HG03039 (cell line): ENCODE measurements around the gene MBNL1.
"Not testable (repeated sequence)": the region's sequence is repeated elsewhere in the genome, so short reads cannot be mapped to it uniquely, and the experiment has no call there.

Experiments
- ATAC-seq: cut with Tn5 transposase; IDR thresholded peaks from one replicate; pipeline ENCODE4 v1.9.1; 2021; ENCODE audit warnings: mild to moderate bottlenecking, moderate library complexity; ENCODE audit not compliant: unreplicated experiment

MBNL1 gene

GRCh38 chr3:152436707-152437590 is 168.2 kb downstream of the MBNL1 start:
- ATAC-seq = no peak

- no peak for ATAC-seq
These were observed 169.5 kb downstream of the MBNL1 start for GRCh38 chr3:152438181-152438580.

GRCh38 chr3:152438706-152439105 is 170.0 kb downstream of the MBNL1 start:
- no peak for ATAC-seq

GRCh38 chr3:152440243-152440642 is 171.5 kb downstream of the MBNL1 start:
- ATAC-seq = not testable (repeated sequence)

- ATAC-seq = no peak
These were observed 174.7 kb downstream of the MBNL1 start for GRCh38 chr3:152443212-152444023.

- ATAC-seq = no peak
These were observed 175.4 kb downstream of the MBNL1 start for GRCh38 chr3:152444029-152444641.

- no peak for ATAC-seq
These were observed 176.5 kb downstream of the MBNL1 start for GRCh38 chr3:152445212-152445611.

- ATAC-seq = no peak
These were observed 177.8 kb downstream of the MBNL1 start for GRCh38 chr3:152446495-152446894.

GRCh38 chr3:152447511-152447910 is 178.8 kb downstream of the MBNL1 start:
- no peak for ATAC-seq

- no peak for ATAC-seq
These were observed 179.4 kb downstream of the MBNL1 start for GRCh38 chr3:152448091-152448490.

GRCh38 chr3:152452318-152452717 is 183.6 kb downstream of the MBNL1 start:
- no peak for ATAC-seq

GRCh38 chr3:152454076-152454875 is 185.5 kb downstream of the MBNL1 start:
- no peak for ATAC-seq

GRCh38 chr3:152455989-152456388 is 187.3 kb downstream of the MBNL1 start:
- ATAC-seq = no peak

GRCh38 chr3:152457500-152458375 is 189.0 kb downstream of the MBNL1 start:
- no peak for ATAC-seq

GRCh38 chr3:152458376-152459117 is 189.8 kb downstream of the MBNL1 start:
- no peak for ATAC-seq

GRCh38 chr3:152459118-152459515 is 190.4 kb downstream of the MBNL1 start:
- no peak for ATAC-seq

- no peak for ATAC-seq
These were observed 190.8 kb downstream of the MBNL1 start for GRCh38 chr3:152459572-152459971.

- ATAC-seq = no peak
These were observed 192.2 kb downstream of the MBNL1 start for GRCh38 chr3:152460936-152461335.

- no peak for ATAC-seq
These were observed 192.7 kb downstream of the MBNL1 start for GRCh38 chr3:152461460-152461859.
